Trophoblast cell (in vitro differentiated cells and primary cell): ENCODE data around the gene TRPV6.

Experiments used
- DNase-seq, 2 donors: peaks; one replicate each; pipeline ENCODE4 v3.0.0-alpha.2; 2016
- H2AFZ ChIP-seq: 2 replicates; pipeline ENCODE4 v1.6.1; 2013; ENCODE audit warnings: low read length, moderate library complexity, mild to moderate bottlenecking; ENCODE audit not compliant: insufficient read depth, poor library complexity
- H2AK5ac ChIP-seq: 2 replicates; pipeline ENCODE4 v1.6.1; 2013; ENCODE audit warnings: mild to moderate bottlenecking, low read length
- H2BK120ac ChIP-seq: 2 replicates; pipeline ENCODE4 v1.6.1; 2013; ENCODE audit warnings: low read length, mild to moderate bottlenecking, moderate library complexity; ENCODE audit not compliant: insufficient read depth, poor library complexity
- H2BK12ac ChIP-seq: 2 replicates; pipeline ENCODE4 v1.6.1; 2013; ENCODE audit warnings: mild to moderate bottlenecking, low read length, moderate library complexity
- H2BK5ac ChIP-seq: 2 replicates; pipeline ENCODE4 v1.6.1; 2013; ENCODE audit warnings: low read length, low read depth, moderate library complexity, mild to moderate bottlenecking; ENCODE audit not compliant: poor library complexity
- H3K14ac ChIP-seq: 2 replicates; pipeline ENCODE4 v1.6.1; 2013; ENCODE audit warnings: mild to moderate bottlenecking, low read length
- H3K18ac ChIP-seq: 2 replicates; pipeline ENCODE4 v1.6.1; 2013; ENCODE audit warnings: mild to moderate bottlenecking, low read length
- H3K23ac ChIP-seq: 2 replicates; pipeline ENCODE4 v1.6.1; 2013; ENCODE audit warnings: low read length
- H3K27ac ChIP-seq: 2 replicates; pipeline ENCODE4 v1.5.1; 2013; ENCODE audit warnings: low read depth, mild to moderate bottlenecking, inconsistent platforms, low read length, moderate library complexity
- H3K27me3 ChIP-seq: 2 replicates; pipeline ENCODE4 v1.6.1; 2013; ENCODE audit warnings: inconsistent platforms, mild to moderate bottlenecking, low read length, moderate library complexity; ENCODE audit not compliant: insufficient read depth
- H3K36me3 ChIP-seq, 2 experiments: 1 replicate in 1 of 2; 2 replicates in 1 of 2; pipeline ENCODE4 v1.6.1; 2013; ENCODE audit warnings: low read length in 2 of 2, mild to moderate bottlenecking in 2 of 2, moderate library complexity in 1 of 2; ENCODE audit not compliant: insufficient read depth in 2 of 2, control insufficient read depth in 1 of 2
- H3K4ac ChIP-seq: 2 replicates; pipeline ENCODE4 v1.6.1; 2013; ENCODE audit warnings: low read depth, mild to moderate bottlenecking, low read length, moderate library complexity
- H3K4me1 ChIP-seq, 2 experiments: 1 replicate in 1 of 2; 2 replicates in 1 of 2; pipeline ENCODE4 v1.6.1; 2013; ENCODE audit warnings: low read length in 2 of 2, mild to moderate bottlenecking in 2 of 2, moderate library complexity in 1 of 2; ENCODE audit not compliant: insufficient read depth in 2 of 2, control insufficient read depth in 1 of 2
- H3K4me2 ChIP-seq: 2 replicates; pipeline ENCODE4 v1.6.1; 2013; ENCODE audit warnings: inconsistent platforms, mild to moderate bottlenecking, low read length, moderate library complexity
- H3K4me3 ChIP-seq: 2 replicates; pipeline ENCODE4 v1.5.1; 2013; ENCODE audit warnings: mild to moderate bottlenecking, low read depth, low read length, inconsistent platforms
- H3K79me1 ChIP-seq: one replicate; pipeline ENCODE4 v1.6.1; 2013; ENCODE audit warnings: low read length
- H3K79me2 ChIP-seq: 2 replicates; pipeline ENCODE4 v1.6.1; 2013; ENCODE audit warnings: low read length, mild to moderate bottlenecking; ENCODE audit not compliant: control insufficient read depth, insufficient read depth, poor library complexity
- H3K9ac ChIP-seq: 2 replicates; pipeline ENCODE4 v1.6.1; 2013; ENCODE audit warnings: mild to moderate bottlenecking, low read length
- H3K9me3 ChIP-seq: 2 replicates; pipeline ENCODE4 v1.6.1; 2013; ENCODE audit warnings: low read depth, mild to moderate bottlenecking, control low read depth, inconsistent platforms, low read length; ENCODE audit not compliant: insufficient read depth
- H4K12ac ChIP-seq: 2 replicates; pipeline ENCODE4 v1.6.1; 2013; ENCODE audit warnings: low read depth, mild to moderate bottlenecking, low read length, moderate library complexity
- H4K8ac ChIP-seq: 2 replicates; pipeline ENCODE4 v1.6.1; 2013; ENCODE audit warnings: low read depth, mild to moderate bottlenecking, low read length, moderate library complexity
- H4K91ac ChIP-seq: one replicate; pipeline ENCODE4 v1.6.1; 2013; ENCODE audit warnings: low read depth, mild to moderate bottlenecking, low read length, moderate library complexity
- WGBS: extraction: QIAGEN DNeasy Blood & Tissue Kit; methylation state at CpG from one replicate; pipeline ENCODE4 v1.1.7; 2013; ENCODE audit warnings: missing lambda C conversion rate; ENCODE audit not compliant: insufficient read length, insufficient coverage; ENCODE audit errors: extremely low coverage; 5-methylcytosine and 5-hydroxymethylcytosine counted together

The TRPV6 gene

DNA sequence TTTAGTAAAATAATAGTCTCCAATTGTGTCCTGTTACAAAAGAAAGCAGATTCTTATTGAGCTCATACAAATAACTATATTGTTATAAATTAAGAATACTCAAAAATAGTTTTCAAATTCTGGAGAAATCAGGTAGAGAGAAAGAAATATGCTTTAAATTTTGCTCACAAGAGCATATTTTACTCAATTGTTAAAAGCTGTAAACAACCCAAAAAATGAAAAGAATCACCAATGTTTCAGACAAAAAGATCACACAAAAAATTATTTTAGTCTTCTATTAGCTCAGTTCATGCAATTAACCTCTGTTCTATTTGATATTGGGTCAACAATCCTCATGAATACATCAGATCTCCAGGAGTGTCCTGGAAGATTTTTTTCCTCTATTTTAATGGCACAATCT is 18.6 kb upstream of the TRPV6 start:
- Histone ChIP-seq H2AK5ac (no peak overlapping the region), H3K27ac (no peak overlapping the region), H3K4me3 (no peak overlapping the region), H4K12ac (no peak overlapping the region), H4K8ac (no peak overlapping the region), H3K36me3 (no peaks in the 10 kb centered on the region), H3K27me3 (no peaks in the 10 kb centered on the region), H2BK120ac (no peak overlapping the region), H3K9ac (no peak overlapping the region), H3K79me2 (no peaks in the 10 kb centered on the region), H2BK5ac (no peak overlapping the region), H3K4me1 (peaks cover 11 to 12% of the 10 kb centered on the region in 2 experiments), H2BK12ac (no peak overlapping the region), H3K23ac (no peak overlapping the region), H2AFZ (no peak overlapping the region), H4K91ac (no peak overlapping the region), H3K9me3 (peaks cover 5% of the 10 kb centered on the region), H3K14ac (no peak overlapping the region), H3K79me1 (no peaks in the 10 kb centered on the region), H3K4ac (no peak overlapping the region), H3K18ac (no peak overlapping the region), H3K4me2 (no peak overlapping the region)
- DNase-seq: no peak

DNA sequence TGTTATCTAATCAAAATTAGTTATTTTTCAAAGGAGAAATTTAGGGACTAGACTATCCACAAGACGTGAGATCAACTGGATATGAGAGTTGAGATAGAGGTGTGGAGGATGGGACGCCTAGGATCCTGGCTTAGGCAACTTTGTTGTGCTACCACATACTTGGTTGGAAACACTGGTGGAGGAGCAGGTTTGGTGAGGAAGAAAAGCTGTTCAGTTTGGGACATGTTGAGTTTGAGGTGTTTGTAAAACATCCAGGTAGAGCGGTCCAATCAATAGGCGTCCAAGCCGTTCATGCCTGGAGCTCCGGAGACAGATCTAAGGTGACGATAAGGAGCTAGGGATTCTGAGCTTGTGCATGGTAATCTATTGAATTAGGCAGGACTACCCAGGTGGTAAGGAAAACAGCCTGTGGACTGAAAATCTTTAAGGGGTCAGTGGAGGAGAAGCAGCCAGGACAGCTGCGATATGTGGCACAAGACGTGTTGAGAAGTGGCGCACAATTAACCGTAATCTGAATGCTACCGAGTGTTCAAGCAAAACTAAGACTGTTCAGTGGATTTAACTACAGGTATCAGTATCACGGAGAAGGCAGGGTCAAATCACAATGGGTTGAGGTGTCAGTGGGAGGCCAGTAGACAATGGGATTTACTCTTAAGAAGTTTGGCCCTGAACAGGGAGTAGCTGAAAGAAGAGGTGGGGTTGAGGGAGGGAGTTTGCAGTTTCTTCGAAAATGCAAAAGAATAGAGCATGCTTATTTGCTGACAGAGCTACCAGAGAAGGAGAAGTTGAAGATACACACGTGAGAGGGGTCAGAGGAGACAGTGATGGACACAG is 16.1 kb upstream of the TRPV6 start:
- no peak overlapping the region for H3K4me3 ChIP-seq
- DNase-seq: peak; percentile 74 to 91
- no peak overlapping the region for H2AK5ac ChIP-seq
- no peak overlapping the region for H3K4ac ChIP-seq
- no peak overlapping the region for H3K9ac ChIP-seq
- H3K18ac ChIP-seq: no peak overlapping the region
- H2BK5ac ChIP-seq: no peak overlapping the region
- H3K27ac ChIP-seq: no peak overlapping the region
- H3K23ac ChIP-seq: no peak overlapping the region
- no peak overlapping the region for H4K8ac ChIP-seq
- H2BK120ac ChIP-seq: no peak overlapping the region
- H3K79me2 ChIP-seq: no peaks in the 10 kb centered on the region
- H3K4me2 ChIP-seq: peak overlapping the region; percentile 26
- no peaks in the 10 kb centered on the region for H3K27me3 ChIP-seq
- no peak overlapping the region for H4K91ac ChIP-seq
- peaks cover 18% of the 10 kb centered on the region in 2 experiments for H3K4me1 ChIP-seq
- H3K14ac ChIP-seq: no peak overlapping the region
- no CpG with 5 or more reads among the region's 15 CpGs for WGBS
- H4K12ac ChIP-seq: no peak overlapping the region
- no peak overlapping the region for H2AFZ ChIP-seq
- peaks cover 3% of the 10 kb centered on the region for H3K9me3 ChIP-seq
- no peaks in the 10 kb centered on the region for H3K36me3 ChIP-seq
- no peak overlapping the region for H2BK12ac ChIP-seq
- peaks cover 5% of the 10 kb centered on the region for H3K79me1 ChIP-seq

DNA sequence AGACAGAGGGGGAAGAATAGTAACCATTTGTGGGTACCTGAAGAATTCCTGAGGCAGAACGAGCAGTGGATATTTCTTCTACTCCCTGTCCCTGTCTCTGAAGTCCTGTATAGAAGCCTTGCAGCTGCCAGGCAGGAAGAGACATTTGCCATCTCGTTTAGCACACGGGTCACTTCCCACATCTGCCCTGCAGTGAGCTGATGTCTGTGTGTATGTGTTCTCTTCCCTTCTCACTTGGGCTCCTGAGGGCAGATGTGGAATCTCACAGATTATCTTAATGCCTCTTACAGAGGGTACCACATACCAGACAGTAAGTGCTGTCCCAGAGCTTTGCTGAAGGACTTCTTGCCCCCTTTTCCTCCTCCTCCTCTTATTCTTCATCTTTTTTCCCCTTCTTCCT is 14.1 kb upstream of the TRPV6 start:
- H3K79me1 ChIP-seq: peaks cover 5% of the 10 kb centered on the region
- peak in 1 of 2 donors; percentile 31 for DNase-seq

DNA sequence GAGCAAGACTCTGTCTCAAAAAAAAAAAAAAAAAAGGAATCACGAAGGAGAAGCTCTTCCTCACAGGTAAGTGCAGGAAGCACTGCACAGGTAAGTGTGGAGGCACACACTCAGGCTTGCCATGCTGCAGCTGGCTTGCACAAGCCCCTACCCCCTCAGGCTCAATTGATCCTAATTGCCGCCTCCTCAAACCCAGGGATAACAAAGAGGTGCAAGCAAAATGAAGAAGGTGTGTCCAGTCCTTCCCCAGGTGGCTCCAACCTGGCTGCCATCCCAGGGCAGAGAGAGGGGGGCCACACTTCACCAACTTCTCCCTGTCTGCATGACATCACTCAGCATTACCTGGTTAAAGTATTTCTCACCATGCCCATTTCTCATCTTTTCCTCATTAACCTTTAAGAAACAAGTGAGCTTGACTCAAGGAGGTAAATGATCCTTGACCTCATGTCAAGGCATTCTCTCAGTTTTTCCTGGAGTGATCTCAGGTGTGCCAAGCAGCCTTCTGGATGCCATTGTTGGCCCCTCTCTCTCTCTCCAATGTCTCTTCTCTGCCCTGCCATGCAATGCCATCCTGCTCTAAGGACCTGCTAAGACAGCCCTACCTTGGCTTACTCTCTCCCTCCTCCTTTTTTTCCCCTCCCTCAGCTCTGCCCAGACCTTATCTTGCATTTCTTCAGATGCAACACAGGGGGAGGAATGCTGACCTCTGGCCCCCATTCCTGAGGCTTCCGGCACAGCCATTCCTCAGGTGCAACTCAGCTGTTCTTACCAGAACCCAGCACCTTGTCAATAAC is 13.0 kb upstream of the TRPV6 start:
- Histone ChIP-seq H2BK5ac (no peak overlapping the region), H3K23ac (no peak overlapping the region), H3K14ac (no peak overlapping the region), H3K9me3 (no peaks in the 10 kb centered on the region), H3K79me2 (no peaks in the 10 kb centered on the region), H2BK120ac (no peak overlapping the region), H2AFZ (no peak overlapping the region), H3K27me3 (no peaks in the 10 kb centered on the region), H3K4me3 (no peak overlapping the region), H3K27ac (peak overlapping the region; percentile 7), H2AK5ac (no peak overlapping the region), H3K4me2 (peak overlapping the region; percentile 16), H3K9ac (no peak overlapping the region), H4K8ac (peak overlapping the region; percentile 32), H3K4me1 (peaks cover 18 to 20% of the 10 kb centered on the region in 2 experiments), H4K12ac (no peak overlapping the region), H3K36me3 (no peaks in the 10 kb centered on the region), H3K79me1 (peaks cover 5% of the 10 kb centered on the region), H3K4ac (no peak overlapping the region), H2BK12ac (peak overlapping the region; percentile 69), H3K18ac (no peak overlapping the region), H4K91ac (peak overlapping the region; percentile 66)
- no CpG with 5 or more reads among the region's 3 CpGs for WGBS
- peak; percentile 88 to 90 for DNase-seq

More for the DNA sequence above, 14.1 kb upstream of the TRPV6 start:
- no peak overlapping the region for H4K12ac ChIP-seq
- H3K36me3 ChIP-seq: no peaks in the 10 kb centered on the region
- H3K4ac ChIP-seq: no peak overlapping the region
- H2BK120ac ChIP-seq: no peak overlapping the region
- H3K14ac ChIP-seq: no peak overlapping the region
- no peak overlapping the region for H4K8ac ChIP-seq
- H2AK5ac ChIP-seq: no peak overlapping the region
- no peak overlapping the region for H3K27ac ChIP-seq
- no peak overlapping the region for H3K4me2 ChIP-seq
- no peak overlapping the region for H3K4me3 ChIP-seq
- WGBS: no CpG with 5 or more reads among the region's 3 CpGs
- H3K9ac ChIP-seq: no peak overlapping the region
- H2AFZ ChIP-seq: no peak overlapping the region
- H3K27me3 ChIP-seq: no peaks in the 10 kb centered on the region
- no peaks in the 10 kb centered on the region for H3K79me2 ChIP-seq
- no peaks in the 10 kb centered on the region for H3K9me3 ChIP-seq
- H2BK5ac ChIP-seq: no peak overlapping the region
- no peak overlapping the region for H4K91ac ChIP-seq
- no peak overlapping the region for H3K23ac ChIP-seq
- H2BK12ac ChIP-seq: peak overlapping the region; percentile 27
- peaks cover 18 to 20% of the 10 kb centered on the region in 2 experiments for H3K4me1 ChIP-seq
- no peak overlapping the region for H3K18ac ChIP-seq
